GM19351 (cell line): ENCODE results near the gene NAALADL2.
"Not testable (repeated sequence)": the region's sequence is repeated elsewhere in the genome, so short reads cannot be mapped to it uniquely, and the experiment has no call there.

Experiments used
- ATAC-seq: cut with Tn5 transposase; IDR thresholded peaks from one replicate; pipeline ENCODE4 v1.9.1; 2021; ENCODE audit warnings: mild to moderate bottlenecking, moderate library complexity; ENCODE audit not compliant: unreplicated experiment

Gene NAALADL2

GRCh38 chr3:175614107-175614506, 755.0 kb downstream of the NAALADL2 start:
- ATAC-seq = not testable (repeated sequence)

GRCh38 chr3:175617247-175617646, 758.1 kb downstream of the NAALADL2 start:
- ATAC-seq = no peak

GRCh38 chr3:175619369-175619768, 760.2 kb downstream of the NAALADL2 start:
- no peak for ATAC-seq

- no peak for ATAC-seq
These were observed 761.0 kb downstream of the NAALADL2 start for GRCh38 chr3:175620093-175620492.

- ATAC-seq = no peak
These were observed 761.4 kb downstream of the NAALADL2 start for GRCh38 chr3:175620532-175620931.

GRCh38 chr3:175640958-175641357, 781.8 kb downstream of the NAALADL2 start:
- ATAC-seq = no peak

- no peak for ATAC-seq
These were observed 787.7 kb downstream of the NAALADL2 start for GRCh38 chr3:175646865-175647264.

GRCh38 chr3:175648899-175649298, 789.8 kb downstream of the NAALADL2 start:
- no peak for ATAC-seq

- no peak for ATAC-seq
These were observed 792.6 kb downstream of the NAALADL2 start for GRCh38 chr3:175651716-175652115.

- no peak for ATAC-seq
These were observed 796.2 kb downstream of the NAALADL2 start for GRCh38 chr3:175655351-175655750.

- ATAC-seq = no peak
These were observed 797.3 kb downstream of the NAALADL2 start for GRCh38 chr3:175656461-175656860.

- no peak for ATAC-seq
These were observed 800.7 kb downstream of the NAALADL2 start for GRCh38 chr3:175659670-175660350.

- ATAC-seq = no peak
These were observed 803.7 kb downstream of the NAALADL2 start for GRCh38 chr3:175662815-175663214.

GRCh38 chr3:175664911-175665310, 805.8 kb downstream of the NAALADL2 start:
- no peak for ATAC-seq

GRCh38 chr3:175668300-175668699, 809.2 kb downstream of the NAALADL2 start:
- ATAC-seq = no peak

GRCh38 chr3:175670557-175670956, 811.4 kb downstream of the NAALADL2 start:
- ATAC-seq = no peak

- no peak for ATAC-seq
These were observed 813.1 kb downstream of the NAALADL2 start for GRCh38 chr3:175672119-175672689.

- ATAC-seq = no peak
These were observed 820.4 kb downstream of the NAALADL2 start for GRCh38 chr3:175679568-175679967.

- ATAC-seq = no peak
These were observed 833.1 kb downstream of the NAALADL2 start for GRCh38 chr3:175692256-175692655.

GRCh38 chr3:175695251-175695650, 836.1 kb downstream of the NAALADL2 start:
- ATAC-seq = no peak

- no peak for ATAC-seq
These were observed 843.8 kb downstream of the NAALADL2 start for GRCh38 chr3:175702956-175703355.

- ATAC-seq = no peak
These were observed 845.4 kb downstream of the NAALADL2 start for GRCh38 chr3:175704366-175705055.
